ENCODE results near the gene ZNF784.
A peak's percentile ranks its signal among the peaks of the same experiment; 100 is the strongest.

ZNF784 gene

GRCh38 chr19:55600662-55601028 is 23.7 kb downstream of the ZNF784 start:
- Histone ChIP-seq H3K27me3 (ENCODE audit: insufficient read depth, poor library complexity, severe bottlenecking) (no peaks in the 10 kb centered on the region), H3K27ac (replicated peaks) (peak overlapping the region; percentile 97), H3K4me3 (replicated peaks; ENCODE audit: insufficient read depth, low read length) (peak overlapping the region; percentile 65)
- TF ChIP-seq GABPA (IDR thresholded peaks at IDR 0.05; ENCODE audit: low read depth) (no peak), POLR2AphosphoS5 (IDR thresholded peaks at IDR 0.05; ENCODE audit: low read depth) (no peak)
- no peak for DNase-seq (ENCODE audit: low read depth in 1 of 2, low spot score in 1 of 2)

GRCh38 chr19:55599842-55600661 is 24.3 kb downstream of the ZNF784 start, which contains the start of gene ZNF524:
TSS of gene ZNF524 (plus strand) at chr19:55600288. CDS start at chr19:55602113, 1,825 bp downstream.
- peak within 1 kb of the TSS; percentile 97 for H3K27ac ChIP-seq (replicated peaks)
- H3K4me3 ChIP-seq (replicated peaks; ENCODE audit: insufficient read depth, low read length): peak within 1 kb of the TSS; percentile 65
- TF ChIP-seq REST (IDR thresholded peaks at IDR 0.05; ENCODE audit: insufficient replicate concordance, low read depth): peak; percentile 69
- TF ChIP-seq CTCF (IDR thresholded peaks at IDR 0.05; ENCODE audit: insufficient read depth, low read length): no peak
- TF ChIP-seq POLR2AphosphoS5 (IDR thresholded peaks at IDR 0.05; ENCODE audit: low read depth): peak; percentile 59; the same call in 1 of the 2 replicates
- no peaks in the 10 kb centered on the region for H3K27me3 ChIP-seq (ENCODE audit: insufficient read depth, poor library complexity, severe bottlenecking)
- peak; percentile 75 to 89 for DNase-seq (ENCODE audit: low read depth in 1 of 2, low spot score in 1 of 2)

- peak; percentile 99 for DNase-seq (ENCODE audit: low read depth in 1 of 2, low spot score in 1 of 2)
- peak within 1 kb of the TSS; percentile 97 for H3K27ac ChIP-seq (replicated peaks)
- no peaks in the 10 kb centered on the region for H3K27me3 ChIP-seq (ENCODE audit: insufficient read depth, poor library complexity, severe bottlenecking)
- no peak for TF ChIP-seq REST (IDR thresholded peaks at IDR 0.05; ENCODE audit: insufficient replicate concordance, low read depth)
- TF ChIP-seq GABPA (IDR thresholded peaks at IDR 0.05; ENCODE audit: low read depth): peak; percentile 89
- no peak for TF ChIP-seq CTCF (IDR thresholded peaks at IDR 0.05; ENCODE audit: insufficient read depth, low read length)
- no peak for TF ChIP-seq POLR2AphosphoS5 (IDR thresholded peaks at IDR 0.05; ENCODE audit: low read depth)
- TF ChIP-seq SPI1 (IDR thresholded peaks at IDR 0.05; ENCODE audit: borderline replicate concordance, low read depth): peak; percentile 54; the same call in 1 of the 2 replicates
- H3K4me3 ChIP-seq (replicated peaks; ENCODE audit: insufficient read depth, low read length): peak within 1 kb of the TSS; percentile 65
Measured at GRCh38 chr19:55599468-55599841, 24.9 kb downstream of the ZNF784 start, which contains the start of gene FIZ1. TSS of gene FIZ1 (minus strand) at chr19:55599517. CDS start at chr19:55597865, 1,652 bp downstream.

- H3K27ac ChIP-seq (replicated peaks): peak overlapping the region; percentile 97
- TF ChIP-seq SPI1 (IDR thresholded peaks at IDR 0.05; ENCODE audit: borderline replicate concordance, low read depth) (peak; percentile 31; the same call in 1 of the 2 replicates), CTCF (IDR thresholded peaks at IDR 0.05; ENCODE audit: insufficient read depth, low read length) (no peak), POLR2AphosphoS5 (IDR thresholded peaks at IDR 0.05; ENCODE audit: low read depth) (no peak), REST (IDR thresholded peaks at IDR 0.05; ENCODE audit: insufficient replicate concordance, low read depth) (no peak), GABPA (IDR thresholded peaks at IDR 0.05; ENCODE audit: low read depth) (no peak)
- H3K4me3 ChIP-seq (replicated peaks; ENCODE audit: insufficient read depth, low read length): peak overlapping the region; percentile 65
- H3K27me3 ChIP-seq (ENCODE audit: insufficient read depth, poor library complexity, severe bottlenecking): no peaks in the 10 kb centered on the region
- peak; percentile 89 to 93 for DNase-seq (ENCODE audit: low read depth in 1 of 2, low spot score in 1 of 2)
Measured at GRCh38 chr19:55598719-55599467, 25.5 kb downstream of the ZNF784 start.

Data from HL-60 (cell line).